ENCODE results near the gene TENM4.

TENM4 gene

DNA sequence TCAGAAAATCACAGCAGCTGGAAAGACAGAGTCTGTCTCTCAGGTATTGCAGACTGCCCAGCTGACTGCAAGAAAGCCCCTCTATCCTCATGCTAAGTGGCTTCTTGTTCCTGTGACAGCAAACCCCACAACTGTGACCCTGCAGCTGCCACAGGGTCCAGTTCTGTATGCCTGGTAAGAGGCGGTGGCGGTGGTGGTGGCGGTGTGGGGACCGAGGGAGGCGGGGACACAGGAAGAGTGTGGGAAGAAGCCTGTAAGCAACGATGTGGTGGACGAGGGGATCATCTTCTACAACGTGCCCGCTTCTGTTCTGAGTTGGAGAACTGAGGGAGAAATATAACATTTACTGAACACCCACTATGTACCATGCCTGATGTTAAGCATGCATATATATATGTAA is 112.4 kb downstream of the TENM4 start:
- TF ChIP-seq TAF1 (IDR thresholded peaks at IDR 0.05; ENCODE audit: borderline replicate concordance, insufficient read depth, low read length), result no peak
- TF ChIP-seq SIN3A (IDR thresholded peaks at IDR 0.05; ENCODE audit: borderline replicate concordance, insufficient read depth, low read length), result no peak
- TF ChIP-seq FOXP2 (optimal IDR thresholded peaks at IDR 0.05; ENCODE audit: borderline replicate concordance, extremely low read depth, extremely low read length, insufficient read depth), result no peak
- TF ChIP-seq POLR2AphosphoS5 (IDR thresholded peaks at IDR 0.05; ENCODE audit: low read depth, low read length), result no peak
- TF ChIP-seq, protein P1, sequence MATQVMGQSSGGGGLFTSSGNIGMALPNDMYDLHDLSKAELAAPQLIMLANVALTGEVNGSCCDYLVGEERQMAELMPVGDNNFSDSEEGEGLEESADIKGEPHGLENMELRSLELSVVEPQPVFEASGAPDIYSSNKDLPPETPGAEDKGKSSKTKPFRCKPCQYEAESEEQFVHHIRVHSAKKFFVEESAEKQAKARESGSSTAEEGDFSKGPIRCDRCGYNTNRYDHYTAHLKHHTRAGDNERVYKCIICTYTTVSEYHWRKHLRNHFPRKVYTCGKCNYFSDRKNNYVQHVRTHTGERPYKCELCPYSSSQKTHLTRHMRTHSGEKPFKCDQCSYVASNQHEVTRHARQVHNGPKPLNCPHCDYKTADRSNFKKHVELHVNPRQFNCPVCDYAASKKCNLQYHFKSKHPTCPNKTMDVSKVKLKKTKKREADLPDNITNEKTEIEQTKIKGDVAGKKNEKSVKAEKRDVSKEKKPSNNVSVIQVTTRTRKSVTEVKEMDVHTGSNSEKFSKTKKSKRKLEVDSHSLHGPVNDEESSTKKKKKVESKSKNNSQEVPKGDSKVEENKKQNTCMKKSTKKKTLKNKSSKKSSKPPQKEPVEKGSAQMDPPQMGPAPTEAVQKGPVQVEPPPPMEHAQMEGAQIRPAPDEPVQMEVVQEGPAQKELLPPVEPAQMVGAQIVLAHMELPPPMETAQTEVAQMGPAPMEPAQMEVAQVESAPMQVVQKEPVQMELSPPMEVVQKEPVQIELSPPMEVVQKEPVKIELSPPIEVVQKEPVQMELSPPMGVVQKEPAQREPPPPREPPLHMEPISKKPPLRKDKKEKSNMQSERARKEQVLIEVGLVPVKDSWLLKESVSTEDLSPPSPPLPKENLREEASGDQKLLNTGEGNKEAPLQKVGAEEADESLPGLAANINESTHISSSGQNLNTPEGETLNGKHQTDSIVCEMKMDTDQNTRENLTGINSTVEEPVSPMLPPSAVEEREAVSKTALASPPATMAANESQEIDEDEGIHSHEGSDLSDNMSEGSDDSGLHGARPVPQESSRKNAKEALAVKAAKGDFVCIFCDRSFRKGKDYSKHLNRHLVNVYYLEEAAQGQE (IDR thresholded peaks at IDR 0.05; ENCODE audit: insufficient read depth in 1 of 2, low read depth in 2 of 2, low read length in 2 of 2), result no peak

DNA sequence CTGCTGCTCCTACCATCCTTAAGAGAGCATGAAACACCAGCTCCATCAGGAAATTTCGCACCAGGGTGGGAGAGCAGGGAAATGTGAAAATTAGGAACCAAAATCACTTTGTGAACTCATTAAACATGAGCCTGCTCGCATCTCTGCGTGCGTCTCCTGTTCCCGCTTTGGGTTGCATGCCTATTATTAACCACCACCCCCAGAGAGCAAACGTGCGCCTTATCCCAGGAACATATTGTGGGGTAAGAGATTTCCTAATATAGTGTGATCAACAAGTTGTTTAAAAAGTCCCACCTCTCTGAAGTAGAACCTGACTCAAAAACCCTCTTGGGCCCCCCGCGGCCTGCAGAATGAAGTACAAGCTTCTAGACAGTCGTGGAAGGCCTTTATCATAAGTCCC is 115.0 kb downstream of the TENM4 start:
- TF ChIP-seq SIN3A (IDR thresholded peaks at IDR 0.05; ENCODE audit: borderline replicate concordance, insufficient read depth, low read length), result no peak
- TF ChIP-seq POLR2AphosphoS5 (IDR thresholded peaks at IDR 0.05; ENCODE audit: low read depth, low read length), result no peak
- TF ChIP-seq, protein P1 (IDR thresholded peaks at IDR 0.05; ENCODE audit: insufficient read depth in 1 of 2, low read depth in 2 of 2, low read length in 2 of 2), result no peak
- no peak for TF ChIP-seq TAF1 (IDR thresholded peaks at IDR 0.05; ENCODE audit: borderline replicate concordance, insufficient read depth, low read length)
- no peak for TF ChIP-seq FOXP2 (optimal IDR thresholded peaks at IDR 0.05; ENCODE audit: borderline replicate concordance, extremely low read depth, extremely low read length, insufficient read depth)

DNA sequence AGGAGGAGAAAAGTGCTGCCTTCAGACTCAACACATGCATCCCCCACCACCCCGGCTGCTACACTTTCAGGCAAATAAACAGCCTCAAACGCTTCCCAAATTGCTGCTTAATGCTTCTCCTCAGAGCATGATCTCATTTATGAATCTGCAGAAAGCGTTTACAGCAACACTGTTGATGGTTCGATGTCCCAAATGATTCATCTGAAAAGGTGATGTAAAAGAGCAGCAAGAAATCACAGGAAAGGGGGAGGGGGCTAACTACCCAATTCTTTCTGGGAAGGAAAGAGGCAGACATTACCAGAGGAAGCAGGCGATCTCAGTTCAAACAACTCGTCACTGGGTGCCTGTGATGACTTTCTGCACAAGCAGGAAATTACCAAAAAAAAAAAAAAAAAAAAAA is 119.6 kb downstream of the TENM4 start:
- TF ChIP-seq POLR2AphosphoS5 (IDR thresholded peaks at IDR 0.05; ENCODE audit: low read depth, low read length), result no peak
- TF ChIP-seq SIN3A (IDR thresholded peaks at IDR 0.05; ENCODE audit: borderline replicate concordance, insufficient read depth, low read length), result no peak
- TF ChIP-seq, protein P1 (IDR thresholded peaks at IDR 0.05; ENCODE audit: insufficient read depth in 1 of 2, low read depth in 2 of 2, low read length in 2 of 2), result no peak
- peak; percentile 37 for TF ChIP-seq FOXP2 (optimal IDR thresholded peaks at IDR 0.05; ENCODE audit: borderline replicate concordance, extremely low read depth, extremely low read length, insufficient read depth)
- no peak for TF ChIP-seq TAF1 (IDR thresholded peaks at IDR 0.05; ENCODE audit: borderline replicate concordance, insufficient read depth, low read length)

GRCh38 chr11:79314906-79315689 is 125.7 kb downstream of the TENM4 start:
- TF ChIP-seq FOXP2 (optimal IDR thresholded peaks at IDR 0.05; ENCODE audit: borderline replicate concordance, extremely low read depth, extremely low read length, insufficient read depth) (no peak), SIN3A (IDR thresholded peaks at IDR 0.05; ENCODE audit: borderline replicate concordance, insufficient read depth, low read length) (0 out of 2 replicates have a peak, but pooled peaks have one; percentile 41), TAF1 (IDR thresholded peaks at IDR 0.05; ENCODE audit: borderline replicate concordance, insufficient read depth, low read length) (no peak)
- TF ChIP-seq, protein P1 (IDR thresholded peaks at IDR 0.05; ENCODE audit: insufficient read depth in 1 of 2, low read depth in 2 of 2, low read length in 2 of 2), result peak; percentile 99
